Germinal center (tissue), 1 donor: ENCODE results near the gene OBSL1.
A peak's percentile ranks its signal among the peaks of the same experiment; 100 is the strongest.

Source experiments
- DNase-seq: peaks from one replicate; pipeline ENCODE4 v3.0.0; 2012; ENCODE audit warnings: mixed read lengths, low spot score

OBSL1 gene

GRCh38 chr2:219530048-219530963 lies 41.0 kb downstream of the OBSL1 start:
- DNase-seq, result peak; percentile 86

- no peak for DNase-seq
These were observed 43.9 kb downstream of the OBSL1 start for GRCh38 chr2:219527472-219527871.

GRCh38 chr2:219527076-219527394 lies 44.3 kb downstream of the OBSL1 start:
- DNase-seq, result no peak

- no peak for DNase-seq
These were observed 44.8 kb downstream of the OBSL1 start for GRCh38 chr2:219526320-219527075.

- no peak for DNase-seq
These were observed 45.7 kb downstream of the OBSL1 start for GRCh38 chr2:219525533-219526232.

GRCh38 chr2:219524817-219525216 lies 46.5 kb downstream of the OBSL1 start:
- DNase-seq, result no peak

GRCh38 chr2:219523031-219523671 lies 48.2 kb downstream of the OBSL1 start:
- DNase-seq, result no peak

- DNase-seq, result no peak
These were observed 49.0 kb downstream of the OBSL1 start for GRCh38 chr2:219522111-219523030.

GRCh38 chr2:219521066-219521880 lies 50.1 kb downstream of the OBSL1 start:
- DNase-seq, result no peak

GRCh38 chr2:219520079-219520478 lies 51.3 kb downstream of the OBSL1 start:
- no peak for DNase-seq

- no peak for DNase-seq
These were observed 51.8 kb downstream of the OBSL1 start for GRCh38 chr2:219519526-219519916.

- no peak for DNase-seq
These were observed 53.2 kb downstream of the OBSL1 start for GRCh38 chr2:219517954-219518778.

- no peak for DNase-seq
These were observed 54.5 kb downstream of the OBSL1 start for GRCh38 chr2:219516888-219517287.

- no peak for DNase-seq
These were observed 55.3 kb downstream of the OBSL1 start for GRCh38 chr2:219515874-219516629.

GRCh38 chr2:219514836-219515235 lies 56.5 kb downstream of the OBSL1 start:
- DNase-seq, result no peak

- no peak for DNase-seq
These were observed 57.1 kb downstream of the OBSL1 start, which contains the start of gene ASIC4 for GRCh38 chr2:219514196-219514761. Gene ASIC4, plus strand, starts transcription at chr2:219514482. Its CDS starts 243 bp downstream, at chr2:219514725.

- DNase-seq, result no peak
These were observed 57.6 kb downstream of the OBSL1 start for GRCh38 chr2:219513787-219514186.
